Cardiac muscle cell (in vitro differentiated cells and primary cell): ENCODE measurements around the gene N4BP2L1. TPM values are rescaled to one million over a fixed set of nuclear protein-coding genes. Genes with fewer than 3 reads are reported as not detected.

ENCODE experiments used
- DNase-seq, 2 donors: peaks; one replicate each; pipeline versions ENCODE4 v3.0.0 to v3.0.0-alpha.2; 2010 to 2017; ENCODE audit warnings: low read depth in 1 of 2, low spot score in 1 of 2
- H3K27ac ChIP-seq: fragments of 200-600 bp; sonication (generic); 2 replicates; pipeline ENCODE4 v1.5.1; 2016
- H3K27me3 ChIP-seq: fragments of 200-600 bp; sonication (generic); 2 replicates; pipeline ENCODE4 v1.6.0; 2016; ENCODE audit warnings: control low read depth
- H3K36me3 ChIP-seq: fragments of 200-600 bp; sonication (generic); 2 replicates; pipeline ENCODE4 v1.5.1; 2016; ENCODE audit warnings: control low read depth
- H3K4me1 ChIP-seq: fragments of 200-600 bp; sonication (generic); 2 replicates; pipeline ENCODE4 v1.8.1; 2017; ENCODE audit warnings: low read depth, mild to moderate bottlenecking, mixed run types
- H3K4me3 ChIP-seq: fragments of 200-600 bp; sonication (generic); 2 replicates; pipeline ENCODE4 v1.5.1; 2016; ENCODE audit warnings: mild to moderate bottlenecking
- H3K9me3 ChIP-seq: fragments of 200-600 bp; sonication (generic); 2 replicates; pipeline ENCODE4 v1.5.1; 2017; ENCODE audit warnings: low read depth, mild to moderate bottlenecking, control low read depth
- CTCF ChIP-seq: IDR thresholded peaks from 2 replicates; pipeline ENCODE4 v1.5.1; 2012; ENCODE audit warnings: low read depth, mild to moderate bottlenecking, low read length
- polyA plus RNA-seq: library from polyadenylated mRNA; unstranded; fragments of >200 nt; fragmentation: Nextera tagmentation; extraction: Ambion mirVana; gene quantifications from 2 replicates; pipeline ENCODE4 v1.2.1, GENCODE V29; 2016
- total RNA-seq: library from RNA; depleted of rRNA; stranded (reverse); fragments of >200 nt; gene quantifications from 2 replicates; pipeline ENCODE4 v1.2.3, GENCODE V29; 2016

Gene N4BP2L1
- total and polyA plus RNA-seq, 2 experiments from 2014 or later, result 2.0 to 8.9 TPM

GRCh38 chr13:32383836-32384618 is 43.9 kb downstream of the N4BP2L1 start:
- Histone ChIP-seq H3K4me1 (no peaks in the 10 kb centered on the region), H3K27ac (no peak overlapping the region), H3K9me3 (no peaks in the 10 kb centered on the region), H3K36me3 (no peaks in the 10 kb centered on the region), H3K27me3 (no peaks in the 10 kb centered on the region), H3K4me3 (no peak overlapping the region)
- no peak for DNase-seq
- no peak for TF ChIP-seq CTCF

- Histone ChIP-seq H3K4me1 (no peaks in the 10 kb centered on the region), H3K4me3 (no peak overlapping the region), H3K36me3 (no peaks in the 10 kb centered on the region), H3K27me3 (no peaks in the 10 kb centered on the region), H3K9me3 (no peaks in the 10 kb centered on the region), H3K27ac (no peak overlapping the region)
- DNase-seq, result peak; percentile 49 to 67
- peak; percentile 78 for TF ChIP-seq CTCF
These were observed 46.4 kb downstream of the N4BP2L1 start for GRCh38 chr13:32381539-32381938.

GRCh38 chr13:32378012-32378411 is 49.9 kb downstream of the N4BP2L1 start:
- no peak overlapping the region for H3K27ac ChIP-seq
- H3K36me3 ChIP-seq, result no peaks in the 10 kb centered on the region
- no peaks in the 10 kb centered on the region for H3K4me1 ChIP-seq
- DNase-seq, result peak in 1 of 2 donors; percentile 11
- H3K4me3 ChIP-seq, result no peak overlapping the region
- H3K27me3 ChIP-seq, result no peaks in the 10 kb centered on the region
- no peak for TF ChIP-seq CTCF
- no peaks in the 10 kb centered on the region for H3K9me3 ChIP-seq

GRCh38 chr13:32376642-32377415 is 51.1 kb downstream of the N4BP2L1 start:
- H3K36me3 ChIP-seq, result no peaks in the 10 kb centered on the region
- no peak for TF ChIP-seq CTCF
- H3K27me3 ChIP-seq, result no peaks in the 10 kb centered on the region
- H3K9me3 ChIP-seq, result no peaks in the 10 kb centered on the region
- no peak for DNase-seq
- no peak overlapping the region for H3K4me3 ChIP-seq
- no peak overlapping the region for H3K27ac ChIP-seq
- H3K4me1 ChIP-seq, result no peaks in the 10 kb centered on the region

GRCh38 chr13:32370805-32371204 is 57.1 kb downstream of the N4BP2L1 start:
- H3K36me3 ChIP-seq, result no peaks in the 10 kb centered on the region
- H3K27ac ChIP-seq, result no peak overlapping the region
- no peaks in the 10 kb centered on the region for H3K4me1 ChIP-seq
- no peaks in the 10 kb centered on the region for H3K9me3 ChIP-seq
- no peaks in the 10 kb centered on the region for H3K27me3 ChIP-seq
- no peak for DNase-seq
- H3K4me3 ChIP-seq, result no peak overlapping the region
- no peak for TF ChIP-seq CTCF
